Mucosa of descending colon (tissue), 3 donors: ENCODE results near the gene FBXL13. TPM values are rescaled to one million over a fixed set of nuclear protein-coding genes. Genes with fewer than 3 reads are reported as not detected.

ENCODE experiments used
- ATAC-seq: fragments of 200-7000 bp; cut with Tn5 transposase; one replicate; pipeline ENCODE4 v1.9.1; 2020; ENCODE audit warnings: mild to moderate bottlenecking, moderate library complexity
- DNase-seq, 3 donors: peaks; one replicate each; pipeline ENCODE4 v3.0.0-alpha.2; 2020
- H3K36me3 ChIP-seq: fragments of 200-600 bp; one replicate; pipeline ENCODE4 v1.8.0; 2021; ENCODE audit warnings: low read depth, mild to moderate bottlenecking
- H3K4me1 ChIP-seq: fragments of 200-600 bp; one replicate; pipeline ENCODE4 v1.8.0; 2021; ENCODE audit warnings: low read depth, mild to moderate bottlenecking
- H3K4me3 ChIP-seq: fragments of 200-600 bp; one replicate; pipeline ENCODE4 v1.8.0; 2021; ENCODE audit warnings: mild to moderate bottlenecking
- H3K9me3 ChIP-seq: fragments of 200-600 bp; one replicate; pipeline ENCODE4 v1.8.0; 2021; ENCODE audit warnings: mild to moderate bottlenecking
- intact Hi-C, 2 donors: fragments of 100-400 bp; cut with DNase I in 1 of 2; cut with micrococcal nuclease in 1 of 2; formaldehyde crosslinking; loops; one replicate each; pipeline versions ENCODE4 v1.11.0 to v1.11.1; 2022; cut with DNase I, micrococcal nuclease
- total RNA-seq, 3 donors: library from RNA; stranded (reverse); fragmentation: NEBNext Ultra II Directional in 2 of 3; extraction: Animal tissue kit (Norgen Biotek cat#: 25700) in 2 of 3; gene quantifications; one replicate each; pipeline versions ENCODE4 v1.2.1 to v1.2.4, GENCODE V29; 2021 to 2023
- TF ChIP-seq, protein P1 (sequence below): fragments of 200-600 bp; IDR thresholded peaks from one replicate; pipeline ENCODE4 v1.8.0; 2022; ENCODE audit warnings: antibody characterized with exemption, mild to moderate bottlenecking
- donor health status: DM: no; HTN: no; CAD: no; lungs with moderate emphysema.
- donor health status: DM: no; HTN: no; CAD: no.
- donor health status: DM: no; HTN: yes; CAD: no.

The FBXL13 gene
- total RNA-seq, 3 donors from 2014 or later = 0.65 to 1.8 (median 0.78) TPM

GRCh38 chr7:102897211-102897631 lies 177.4 kb downstream of the FBXL13 start:
- ATAC-seq (no peak), DNase-seq (no peak)
- intact Hi-C loops = no loop called here
- TF ChIP-seq, protein P1, sequence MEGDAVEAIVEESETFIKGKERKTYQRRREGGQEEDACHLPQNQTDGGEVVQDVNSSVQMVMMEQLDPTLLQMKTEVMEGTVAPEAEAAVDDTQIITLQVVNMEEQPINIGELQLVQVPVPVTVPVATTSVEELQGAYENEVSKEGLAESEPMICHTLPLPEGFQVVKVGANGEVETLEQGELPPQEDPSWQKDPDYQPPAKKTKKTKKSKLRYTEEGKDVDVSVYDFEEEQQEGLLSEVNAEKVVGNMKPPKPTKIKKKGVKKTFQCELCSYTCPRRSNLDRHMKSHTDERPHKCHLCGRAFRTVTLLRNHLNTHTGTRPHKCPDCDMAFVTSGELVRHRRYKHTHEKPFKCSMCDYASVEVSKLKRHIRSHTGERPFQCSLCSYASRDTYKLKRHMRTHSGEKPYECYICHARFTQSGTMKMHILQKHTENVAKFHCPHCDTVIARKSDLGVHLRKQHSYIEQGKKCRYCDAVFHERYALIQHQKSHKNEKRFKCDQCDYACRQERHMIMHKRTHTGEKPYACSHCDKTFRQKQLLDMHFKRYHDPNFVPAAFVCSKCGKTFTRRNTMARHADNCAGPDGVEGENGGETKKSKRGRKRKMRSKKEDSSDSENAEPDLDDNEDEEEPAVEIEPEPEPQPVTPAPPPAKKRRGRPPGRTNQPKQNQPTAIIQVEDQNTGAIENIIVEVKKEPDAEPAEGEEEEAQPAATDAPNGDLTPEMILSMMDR = no peak
- H3K36me3 ChIP-seq = no peaks in the 10 kb centered on the region
- no peak overlapping the region for H3K4me3 ChIP-seq
- H3K9me3 ChIP-seq = no peaks in the 10 kb centered on the region
- no peaks in the 10 kb centered on the region for H3K4me1 ChIP-seq

- TF ChIP-seq, protein P1 = no peak
- ATAC-seq (no peak), DNase-seq (no peak)
- H3K9me3 ChIP-seq = no peaks in the 10 kb centered on the region
- no peaks in the 10 kb centered on the region for H3K4me1 ChIP-seq
- intact Hi-C loops = no loop called here
- H3K4me3 ChIP-seq = no peak overlapping the region
- no peaks in the 10 kb centered on the region for H3K36me3 ChIP-seq
Measured at GRCh38 chr7:102896585-102896984, 178.0 kb downstream of the FBXL13 start.

GRCh38 chr7:102895602-102896001 lies 179.0 kb downstream of the FBXL13 start:
- Histone ChIP-seq H3K4me1 (no peaks in the 10 kb centered on the region), H3K4me3 (no peak overlapping the region), H3K9me3 (no peaks in the 10 kb centered on the region), H3K36me3 (no peaks in the 10 kb centered on the region)
- TF ChIP-seq, protein P1 = no peak
- no peak for ATAC-seq
- intact Hi-C loops = no loop called here
- no peak for DNase-seq

GRCh38 chr7:102892631-102893278 lies 181.8 kb downstream of the FBXL13 start:
- H3K9me3 ChIP-seq = no peaks in the 10 kb centered on the region
- H3K4me1 ChIP-seq = no peaks in the 10 kb centered on the region
- H3K36me3 ChIP-seq = no peaks in the 10 kb centered on the region
- DNase-seq (no peak), ATAC-seq (no peak)
- no peak overlapping the region for H3K4me3 ChIP-seq
- TF ChIP-seq, protein P1 = no peak
- intact Hi-C loops = no loop called here

GRCh38 chr7:102891693-102892261 lies 182.8 kb downstream of the FBXL13 start:
- no peaks in the 10 kb centered on the region for H3K36me3 ChIP-seq
- no peaks in the 10 kb centered on the region for H3K9me3 ChIP-seq
- peak; percentile 44 for ATAC-seq
- intact Hi-C loops = no loop called here
- DNase-seq = peak in 1 of 3 donors; percentile 7
- H3K4me1 ChIP-seq = no peaks in the 10 kb centered on the region
- H3K4me3 ChIP-seq = no peak overlapping the region
- TF ChIP-seq, protein P1 = no peak
